T-cell (primary cell): ENCODE data around the gene CCDC158. TPM values are rescaled to one million over a fixed set of nuclear protein-coding genes. Genes with fewer than 3 reads are reported as not detected.
"Not testable (repeated sequence)": the region's sequence is repeated elsewhere in the genome, so short reads cannot be mapped to it uniquely, and the experiment has no call there.

Experiments
- ATAC-seq, 4 experiments: fragments of 200-7000 bp in 3 of 4; fragments of 150-1000 bp in 1 of 4; cut with Tn5 transposase; replicated peaks in 1 of 4; 1 replicate in 3 of 4; 2 replicates in 1 of 4; pipeline ENCODE4 v1.10.0; 2021; ENCODE audit warnings: moderate library complexity in 3 of 4, mild to moderate bottlenecking in 2 of 4, moderate number of reproducible peaks in 1 of 4
- CTCF ChIA-PET, 2 donors: fragments of 300-600 bp; sonication (Branson Sonifier 250); formaldehyde crosslinking; loops; one replicate each; lab custom pipeline; 2022; ENCODE audit warnings: antibody characterized with exemption in 2 of 2; lab: Charles Lee
- POLR2A ChIA-PET, 2 donors: fragments of 300-600 bp; sonication (Branson Sonifier 250); formaldehyde crosslinking; loops; one replicate each; lab custom pipeline; 2022; ENCODE audit warnings: antibody characterized with exemption in 2 of 2; lab: Charles Lee
- DNase-seq, 35 experiments: peaks; one replicate each; pipeline versions ENCODE4 v3.0.0 to v3.0.0-alpha.2; 2013 to 2023
- H3K27ac ChIP-seq: one replicate; pipeline ENCODE4 v1.5.1; 2013; ENCODE audit warnings: low read length
- H3K27me3 ChIP-seq, 2 experiments: replicated peaks in 1 of 2; 1 replicate in 1 of 2; 2 replicates in 1 of 2; pipeline versions ENCODE4 v1.6.1 to v1.7.0; 2013; ENCODE audit warnings: low read length in 1 of 2, mixed read lengths in 1 of 2; ENCODE audit not compliant: control insufficient read depth in 2 of 2, insufficient read depth in 2 of 2; ENCODE audit errors: extremely low read depth in 1 of 2
- H3K36me3 ChIP-seq, 2 donors: 1 replicate in 1 of 2; 2 replicates in 1 of 2; pipeline versions ENCODE4 v1.6.1 to v1.7.0; 2013; ENCODE audit warnings: low read length in 1 of 2; ENCODE audit not compliant: control insufficient read depth in 2 of 2, insufficient read depth in 1 of 2; ENCODE audit errors: extremely low read depth in 1 of 2
- H3K4me1 ChIP-seq, 2 experiments: 1 replicate in 1 of 2; 2 replicates in 1 of 2; pipeline versions ENCODE4 v1.6.1 to v1.7.0; 2013; ENCODE audit warnings: low read length in 2 of 2, mixed read lengths in 1 of 2; ENCODE audit not compliant: insufficient read depth in 2 of 2, control insufficient read depth in 1 of 2; ENCODE audit errors: extremely low read depth in 1 of 2
- H3K4me3 ChIP-seq, 2 donors: 1 replicate in 1 of 2; 2 replicates in 1 of 2; pipeline versions ENCODE4 v1.5.1 to v1.7.0; 2013; ENCODE audit warnings: mild to moderate bottlenecking in 2 of 2, low read length in 1 of 2, moderate library complexity in 1 of 2; ENCODE audit not compliant: control insufficient read depth in 1 of 2; ENCODE audit errors: extremely low read depth in 1 of 2
- H3K9me3 ChIP-seq: 2 replicates; pipeline ENCODE4 v1.7.0; 2013
- H3K27ac Mint-ChIP-seq, 2 donors: one replicate each; pipeline ENCODE4 v1.8.0; 2020 to 2021; ENCODE audit warnings: mild to moderate bottlenecking in 2 of 2, mixed read lengths in 2 of 2
- H3K27me3 Mint-ChIP-seq, 2 donors: one replicate each; pipeline ENCODE4 v1.8.0; 2021 to 2022; ENCODE audit warnings: mixed read lengths in 2 of 2
- H3K36me3 Mint-ChIP-seq: one replicate; pipeline ENCODE4 v1.8.0; 2021; ENCODE audit warnings: mixed read lengths
- H3K4me1 Mint-ChIP-seq, 3 donors: one replicate each; pipeline ENCODE4 v1.8.0; 2020 to 2022; ENCODE audit warnings: mixed read lengths in 3 of 3, mild to moderate bottlenecking in 1 of 3
- H3K4me3 Mint-ChIP-seq, 3 donors: one replicate each; pipeline ENCODE4 v1.8.0; 2020 to 2022; ENCODE audit warnings: mild to moderate bottlenecking in 3 of 3, mixed read lengths in 3 of 3, moderate library complexity in 3 of 3
- H3K9me3 Mint-ChIP-seq, 3 donors: one replicate each; pipeline ENCODE4 v1.8.0; 2020 to 2022; ENCODE audit warnings: mixed read lengths in 3 of 3
- WGBS: methylation state at CpG from one replicate; pipeline ENCODE4 v1.1.5; 2013; ENCODE audit warnings: missing lambda C conversion rate; ENCODE audit not compliant: insufficient coverage; 5-methylcytosine and 5-hydroxymethylcytosine counted together
- total RNA-seq, 35 experiments: library from RNA in 6 of 35; stranded (reverse) in 6 of 35; fragments of 120-200 nt in 1 of 35; gene quantifications; one replicate each; pipeline versions ENCODE4 v1.2.1 to v1.2.4 and lab custom pipeline; 2013 to 2026

The CCDC158 gene
- total RNA-seq, 5 donors from 2014 or later (not counting 1 experiment from before 2014, with no cell fraction given), result not detected

DNA sequence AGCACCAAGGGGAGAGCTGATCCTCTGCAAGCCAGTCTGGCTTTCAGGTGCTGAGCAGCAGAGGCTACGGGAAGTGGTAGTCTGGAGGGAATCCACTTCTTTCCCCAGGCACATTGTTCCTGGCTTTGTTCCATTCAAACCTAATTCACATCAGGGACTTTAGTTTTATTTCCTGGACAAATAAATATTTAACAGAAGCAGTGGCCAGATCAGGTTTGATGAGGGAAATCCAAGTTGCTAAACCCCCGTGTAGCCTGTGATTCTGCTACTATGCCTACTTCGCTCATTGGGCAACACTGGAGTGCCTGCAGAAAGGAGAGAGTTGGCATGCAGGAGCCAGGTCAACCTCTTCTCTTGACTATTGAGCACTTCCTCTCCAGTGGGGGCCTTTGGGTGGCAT is 128.2 kb downstream of the CCDC158 start:
- Histone ChIP-seq H3K4me1 (no peaks in the 10 kb centered on the region), H3K27ac (no peak overlapping the region), H3K9me3 (no peaks in the 10 kb centered on the region), H3K27me3 (peaks cover 0 to 13% of the 10 kb centered on the region in 2 experiments), H3K4me3 (no peak overlapping the region), H3K36me3 (no peaks in the 10 kb centered on the region)
- Mint-ChIP-seq H3K27ac (no peak overlapping the region), H3K4me3 (no peak overlapping the region), H3K4me1 (no peaks in the 10 kb centered on the region), H3K9me3 (peaks cover 4 to 19% (median 9%) of the 10 kb centered on the region in 3 donors), H3K27me3 (peaks cover 6 to 18% of the 10 kb centered on the region in 2 donors), H3K36me3 (peaks cover 6% of the 10 kb centered on the region)
- DNase-seq (no peak), ATAC-seq (no peak)
- ChIA-PET CTCF (no interaction called here), POLR2A (no interaction called here)
- 100% methylated on average over 2 of the region's 3 CpGs for WGBS

DNA sequence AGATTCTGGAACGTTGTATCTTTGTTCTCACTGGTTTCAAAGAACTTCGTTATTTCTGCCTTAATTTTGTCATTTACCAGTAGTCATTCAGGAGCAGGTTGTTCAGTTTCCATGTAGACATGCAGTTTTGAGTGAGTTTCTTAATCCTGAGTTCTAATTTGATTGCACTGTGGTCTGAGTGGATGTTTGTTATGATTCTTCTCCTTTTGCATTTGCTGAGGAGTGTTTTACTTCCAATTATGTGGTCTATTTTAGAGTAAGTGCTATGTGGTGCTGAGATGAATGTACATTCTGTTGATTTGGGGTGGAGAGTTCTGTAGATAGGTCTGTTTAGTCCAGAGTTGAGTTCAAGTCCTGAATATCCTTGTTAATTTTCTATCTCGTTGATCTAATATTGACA is 133.1 kb downstream of the CCDC158 start:
- H3K36me3 ChIP-seq, H3K27ac Mint-ChIP-seq, H3K4me1 ChIP-seq, ATAC-seq, H3K27me3 Mint-ChIP-seq, POLR2A ChIA-PET, DNase-seq, H3K4me1 Mint-ChIP-seq, H3K9me3 Mint-ChIP-seq, H3K4me3 ChIP-seq, H3K27ac ChIP-seq, H3K9me3 ChIP-seq, CTCF ChIA-PET, H3K4me3 Mint-ChIP-seq, H3K36me3 Mint-ChIP-seq: not testable (repeated sequence)
- WGBS, result 67% methylated on average over 2 of the region's 3 CpGs
- H3K27me3 ChIP-seq, result peaks cover 0 to 13% of the 10 kb centered on the region in 2 experiments

DNA sequence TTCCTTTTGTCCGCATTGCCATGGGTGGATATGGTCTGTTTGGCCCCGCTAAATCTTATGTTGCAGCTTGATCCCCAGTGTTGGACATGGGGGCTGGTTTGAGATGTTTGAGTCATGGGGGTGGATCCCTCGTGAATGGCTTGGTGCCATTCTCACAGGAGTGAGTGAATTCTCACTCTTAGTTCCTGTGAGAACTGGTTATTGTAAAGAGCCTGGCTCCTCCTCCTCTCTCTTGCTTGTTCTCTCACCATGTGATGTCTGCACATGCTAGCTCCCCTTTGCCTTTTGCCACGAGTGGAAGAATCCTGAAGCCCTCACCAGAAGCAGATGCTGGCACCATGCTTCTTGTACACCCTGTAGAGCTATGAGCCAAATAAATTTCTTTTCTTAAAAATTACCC is 137.0 kb downstream of the CCDC158 start:
- no peaks in the 10 kb centered on the region for H3K9me3 ChIP-seq
- Mint-ChIP-seq H3K27me3 (peaks cover 0 to 3% of the 10 kb centered on the region in 2 donors), H3K36me3 (peaks cover 5% of the 10 kb centered on the region), H3K4me1 (no peaks in the 10 kb centered on the region), H3K4me3 (no peak overlapping the region), H3K9me3 (peaks cover 0 to 4% (median 0%) of the 10 kb centered on the region in 3 donors), H3K27ac (no peak overlapping the region)
- H3K27me3 ChIP-seq, result no peaks in the 10 kb centered on the region
- no peaks in the 10 kb centered on the region for H3K4me1 ChIP-seq
- no peaks in the 10 kb centered on the region for H3K36me3 ChIP-seq
- POLR2A ChIA-PET, result no interaction called here
- CTCF ChIA-PET, result no interaction called here
- ATAC-seq (no peak), DNase-seq (no peak)
- no peak overlapping the region for H3K4me3 ChIP-seq
- 90% methylated on average over 2 of the region's 4 CpGs for WGBS
- H3K27ac ChIP-seq, result no peak overlapping the region

DNA sequence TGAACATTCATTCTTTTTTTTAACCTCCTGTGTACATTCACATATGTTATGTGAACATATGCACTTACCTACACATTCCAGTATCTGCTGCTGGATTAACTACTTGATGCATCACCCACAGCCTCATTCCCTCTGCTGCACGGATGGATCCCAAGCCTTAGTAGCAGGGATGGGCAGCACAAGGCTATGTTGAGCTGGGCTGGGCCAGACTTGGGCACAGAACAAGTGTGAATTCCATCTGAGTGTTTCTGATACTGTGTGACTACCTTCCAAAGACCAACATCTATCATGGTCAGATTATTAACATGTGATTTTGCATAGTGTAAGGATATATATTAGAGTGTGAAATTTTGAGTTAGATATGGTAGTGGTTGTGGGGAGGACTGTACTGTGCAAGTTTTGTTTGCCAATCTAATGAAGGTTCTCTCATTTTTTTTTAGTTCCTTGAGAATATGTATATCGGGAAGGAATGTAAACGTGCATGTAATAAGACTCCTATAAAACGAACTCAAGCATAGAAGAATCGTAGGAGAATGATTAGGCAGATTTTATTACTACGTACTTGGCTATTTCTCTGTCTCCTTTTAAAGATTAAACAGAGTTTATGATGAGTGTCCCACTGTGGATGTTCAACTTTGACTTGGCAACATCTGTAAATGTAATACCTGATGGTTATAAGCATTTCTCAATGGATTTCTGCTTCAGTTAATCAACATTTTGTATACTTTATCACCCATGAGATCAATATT is 137.8 kb downstream of the CCDC158 start:
- Mint-ChIP-seq H3K36me3 (peaks cover 5% of the 10 kb centered on the region), H3K9me3 (peaks cover 0 to 4% (median 0%) of the 10 kb centered on the region in 3 donors), H3K27me3 (peaks cover 0 to 3% of the 10 kb centered on the region in 2 donors), H3K4me3 (no peak overlapping the region), H3K27ac (no peak overlapping the region), H3K4me1 (no peaks in the 10 kb centered on the region)
- ChIA-PET POLR2A (no interaction called here), CTCF (no interaction called here)
- no peaks in the 10 kb centered on the region for H3K9me3 ChIP-seq
- 80% methylated on average over 1 of the region's 6 CpGs for WGBS
- no peaks in the 10 kb centered on the region for H3K36me3 ChIP-seq
- no peak overlapping the region for H3K4me3 ChIP-seq
- ATAC-seq (no peak), DNase-seq (no peak)
- no peaks in the 10 kb centered on the region for H3K4me1 ChIP-seq
- H3K27me3 ChIP-seq, result no peaks in the 10 kb centered on the region
- H3K27ac ChIP-seq, result no peak overlapping the region

DNA sequence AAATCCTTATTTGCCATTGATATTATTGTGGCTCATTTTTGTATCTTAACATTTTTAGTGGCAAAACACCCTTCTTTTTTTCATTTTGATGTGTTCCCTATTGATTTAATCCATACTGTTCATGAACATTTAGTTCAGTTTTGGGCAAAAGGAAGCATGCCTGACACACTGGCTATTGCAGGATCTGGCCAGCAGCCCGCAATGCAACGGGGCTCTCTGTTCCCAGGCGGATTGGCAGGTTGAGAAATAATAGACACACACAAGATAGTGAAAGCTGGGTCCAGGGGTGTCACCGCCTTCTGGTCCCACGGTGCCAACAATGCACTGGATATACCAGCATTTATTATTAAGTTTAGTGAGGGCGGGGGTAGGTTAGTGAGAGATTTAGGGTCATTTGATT is 139.3 kb downstream of the CCDC158 start:
- 90% methylated on average over 2 of the region's 6 CpGs for WGBS
- H3K36me3 Mint-ChIP-seq, H3K9me3 ChIP-seq, H3K4me1 ChIP-seq, H3K4me1 Mint-ChIP-seq, DNase-seq, POLR2A ChIA-PET, ATAC-seq, H3K4me3 Mint-ChIP-seq, H3K27me3 ChIP-seq, H3K4me3 ChIP-seq, H3K9me3 Mint-ChIP-seq, H3K27ac Mint-ChIP-seq, H3K27ac ChIP-seq, H3K27me3 Mint-ChIP-seq, CTCF ChIA-PET, H3K36me3 ChIP-seq: not testable (repeated sequence)

DNA sequence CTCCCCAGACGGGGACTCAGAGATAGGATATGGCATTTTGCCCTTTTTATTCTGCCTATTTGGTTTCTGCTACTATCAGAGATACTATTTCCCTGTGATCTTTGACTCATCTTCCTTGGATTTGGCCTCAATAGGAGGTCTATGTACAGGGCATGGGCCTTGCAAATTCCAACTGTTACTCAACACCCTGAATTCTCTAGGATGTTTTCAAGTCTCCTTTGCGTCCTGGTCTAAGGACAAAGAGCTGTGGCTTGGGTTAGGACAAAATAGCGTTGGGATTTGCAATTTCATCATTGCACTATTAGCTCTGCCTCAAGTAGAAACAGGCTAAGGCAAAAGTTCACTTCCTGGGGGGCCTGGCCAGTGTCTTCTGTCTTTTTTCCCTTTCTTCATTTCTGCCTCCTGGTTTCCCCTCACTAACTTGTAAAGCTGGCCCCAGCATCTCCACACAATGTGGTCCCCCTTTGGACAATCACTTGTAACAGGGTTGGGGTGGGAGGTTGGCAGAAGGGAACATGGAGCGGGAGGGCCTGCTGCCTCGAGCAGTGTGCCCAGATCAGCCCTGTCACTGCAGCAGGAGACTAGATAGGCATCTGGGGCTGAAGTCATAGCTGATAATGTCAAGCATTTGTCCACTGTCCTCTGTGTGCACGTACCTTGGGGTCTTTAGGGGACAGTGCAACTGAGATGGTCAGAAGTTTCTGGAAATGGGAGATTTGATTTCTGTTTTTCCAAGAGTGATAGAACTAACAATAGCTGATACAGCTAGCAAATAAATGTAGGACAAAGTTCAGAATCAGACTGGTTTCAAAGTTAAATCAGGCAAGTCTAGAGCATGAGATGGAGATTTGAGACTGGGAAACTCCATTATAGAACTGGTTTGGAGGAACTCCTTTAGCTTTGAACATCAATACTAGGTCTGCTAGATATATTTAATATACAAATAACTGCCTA is 140.2 kb downstream of the CCDC158 start:
- Mint-ChIP-seq H3K4me1 (no peaks in the 10 kb centered on the region), H3K27ac (no peak overlapping the region), H3K27me3 (peaks cover 5% of the 10 kb centered on the region in 2 donors), H3K36me3 (no peaks in the 10 kb centered on the region), H3K4me3 (no peak overlapping the region), H3K9me3 (no peaks in the 10 kb centered on the region)
- H3K27ac ChIP-seq, result no peak overlapping the region
- no peak overlapping the region for H3K4me3 ChIP-seq
- DNase-seq (no peak), ATAC-seq (no peak)
- no peaks in the 10 kb centered on the region for H3K36me3 ChIP-seq
- ChIA-PET POLR2A (no interaction called here), CTCF (interaction anchor here in 1 of 2 donors (0.6 kb wide), 1 partner anchor 15 kb away, joined by 3 read pairs; no protein-coding TSS in a partner anchor)
- 81% methylated on average over 5 of the region's 6 CpGs for WGBS
- H3K9me3 ChIP-seq, result no peaks in the 10 kb centered on the region
- peaks cover 3 to 4% of the 10 kb centered on the region in 2 experiments for H3K4me1 ChIP-seq
- H3K27me3 ChIP-seq, result no peaks in the 10 kb centered on the region
